HuH-7.5 (cell line): ENCODE data around the gene NRIP3.
"Not testable (repeated sequence)": the region's sequence is repeated elsewhere in the genome, so short reads cannot be mapped to it uniquely, and the experiment has no call there.

Experiments used
- DNase-seq: peaks from one replicate; pipeline ENCODE4 v3.0.0; 2011; ENCODE audit warnings: low spot score

The NRIP3 gene

GRCh38 chr11:9015677-9016076 lies 11.9 kb upstream of the NRIP3 start:
- peak; percentile 57 for DNase-seq

- DNase-seq = no peak
Measured at GRCh38 chr11:9014826-9015225, 11.0 kb upstream of the NRIP3 start.

- DNase-seq = no peak
Measured at GRCh38 chr11:9013373-9013772, 9.6 kb upstream of the NRIP3 start.

GRCh38 chr11:9009538-9009937 lies 5.7 kb upstream of the NRIP3 start:
- not testable (repeated sequence) for DNase-seq

GRCh38 chr11:9008661-9009060 lies 4.9 kb upstream of the NRIP3 start:
- DNase-seq = no peak

- DNase-seq = no peak
Measured at GRCh38 chr11:9008011-9008550, 4.3 kb upstream of the NRIP3 start.

GRCh38 chr11:9005087-9005486 lies 1.3 kb upstream of the NRIP3 start:
- no peak for DNase-seq

- no peak for DNase-seq
Measured at GRCh38 chr11:9004183-9004926, 554 bp upstream of the NRIP3 start.

- no peak for DNase-seq
Measured at GRCh38 chr11:9002920-9003572, 755 bp downstream of the NRIP3 start.

- DNase-seq = no peak
Measured at GRCh38 chr11:9001736-9002135, 2.1 kb downstream of the NRIP3 start.

- no peak for DNase-seq
Measured at GRCh38 chr11:8998017-8998416, 5.8 kb downstream of the NRIP3 start.

GRCh38 chr11:8997451-8997850 lies 6.3 kb downstream of the NRIP3 start:
- no peak for DNase-seq

- no peak for DNase-seq
Measured at GRCh38 chr11:8989453-8989852, 14.3 kb downstream of the NRIP3 start.

- no peak for DNase-seq
Measured at GRCh38 chr11:8988329-8989234, 15.2 kb downstream of the NRIP3 start.

- DNase-seq = no peak
Measured at GRCh38 chr11:8987446-8987845, 16.4 kb downstream of the NRIP3 start.

- not testable (repeated sequence) for DNase-seq
Measured at GRCh38 chr11:8986772-8987171, 17.0 kb downstream of the NRIP3 start.

GRCh38 chr11:8985462-8985861 lies 18.3 kb downstream of the NRIP3 start:
- DNase-seq = no peak

GRCh38 chr11:8983552-8983951 lies 20.2 kb downstream of the NRIP3 start:
- no peak for DNase-seq

GRCh38 chr11:8980485-8980884 lies 23.3 kb downstream of the NRIP3 start:
- no peak for DNase-seq

- DNase-seq = not testable (repeated sequence)
Measured at GRCh38 chr11:8979365-8979764, 24.4 kb downstream of the NRIP3 start.

- no peak for DNase-seq
Measured at GRCh38 chr11:8973121-8973520, 30.7 kb downstream of the NRIP3 start.

- no peak for DNase-seq
Measured at GRCh38 chr11:8971924-8972316, 31.9 kb downstream of the NRIP3 start.
